ENCODE data around the gene PRM3. TPM values are rescaled to one million over a fixed set of nuclear protein-coding genes. Genes with fewer than 3 reads are reported as not detected.

PRM3 gene
- total and polyA plus RNA-seq, 8 donors = not detected

DNA sequence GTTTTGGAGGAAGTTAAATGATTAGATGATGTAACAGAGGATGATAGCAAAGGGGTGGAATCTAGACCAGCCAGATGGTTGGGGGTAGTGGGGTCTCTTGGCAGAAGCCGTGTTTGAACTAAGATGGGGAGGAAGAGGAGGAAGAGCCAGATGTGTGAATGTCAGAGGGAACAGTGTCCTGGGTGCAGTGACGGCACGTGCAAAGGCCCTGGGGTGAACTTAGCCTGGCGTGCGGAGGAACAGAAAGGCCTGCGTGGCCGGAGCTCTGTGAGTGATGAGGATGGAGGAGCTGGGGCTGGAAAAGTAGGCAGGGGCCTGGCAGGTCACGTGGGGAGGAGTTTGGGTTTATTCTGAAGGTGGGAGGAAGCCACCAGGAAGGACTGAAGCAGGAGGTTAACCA, 45.4 kb upstream of the PRM3 start:
- Histone ChIP-seq H3K27ac (no peak overlapping the region), H3K36me3 (no peaks in the 10 kb centered on the region), H3K4me1 (no peaks in the 10 kb centered on the region), H3K27me3 (no peaks in the 10 kb centered on the region), H3K9me3 (no peaks in the 10 kb centered on the region), H3K4me3 (no peak overlapping the region)
- intact Hi-C loops (cut with DNase I) = no loop called here
- FAIRE-seq (no peak), ATAC-seq (no peak), DNase-seq (no peak)
- TF ChIP-seq CTCF (IDR thresholded peaks at IDR 0.05) = no peak
- WGBS, 2 donors = 82 to 84% methylated on average over 8 of the region's 8 CpGs

DNA sequence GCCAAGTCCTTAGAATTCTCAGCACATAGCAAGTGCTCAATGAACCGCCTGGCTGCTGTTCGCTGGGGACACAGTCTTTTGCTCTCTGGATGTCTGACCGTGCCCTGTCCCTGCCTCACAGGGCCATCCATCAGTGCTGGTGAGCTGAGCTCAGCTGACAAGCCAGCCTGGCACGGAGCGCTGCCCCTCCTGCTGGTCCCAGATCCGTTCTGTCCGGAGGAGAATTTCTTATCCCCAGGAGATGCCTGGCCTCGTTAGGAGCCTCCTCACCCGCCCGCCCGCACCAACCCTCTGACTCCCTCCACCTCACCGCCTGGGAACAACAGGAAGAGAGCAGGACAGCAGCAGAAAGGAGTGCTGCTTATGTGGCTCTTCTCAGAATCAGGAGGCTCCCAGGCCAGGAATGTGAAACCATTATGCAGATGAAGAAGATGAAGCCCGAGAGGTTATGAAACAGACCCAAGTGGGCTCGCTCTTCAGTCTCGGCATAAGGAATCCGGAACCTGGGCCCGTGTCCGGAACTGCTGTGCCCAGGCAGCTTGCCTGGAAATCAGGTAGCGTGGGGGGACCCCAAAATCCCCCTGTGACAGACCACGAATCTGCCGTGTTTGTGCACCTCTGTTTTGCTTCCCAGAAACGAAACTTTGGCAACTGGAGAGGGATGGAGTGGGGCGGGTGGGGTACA, 43.0 kb upstream of the PRM3 start:
- ATAC-seq (no peak), FAIRE-seq (no peak), DNase-seq (no peak)
- 88 to 94% methylated on average over 23 of the region's 23 CpGs for WGBS, 2 donors
- intact Hi-C loops (cut with DNase I) = no loop called here
- no peak overlapping the region for H3K4me3 ChIP-seq
- H3K4me1 ChIP-seq = peaks cover 0 to 14% (median 6%) of the 10 kb centered on the region in 3 donors
- TF ChIP-seq CTCF (IDR thresholded peaks at IDR 0.05) = no peak
- no peaks in the 10 kb centered on the region for H3K36me3 ChIP-seq
- no peaks in the 10 kb centered on the region for H3K9me3 ChIP-seq
- H3K27me3 ChIP-seq = no peaks in the 10 kb centered on the region
- no peak overlapping the region for H3K27ac ChIP-seq

DNA sequence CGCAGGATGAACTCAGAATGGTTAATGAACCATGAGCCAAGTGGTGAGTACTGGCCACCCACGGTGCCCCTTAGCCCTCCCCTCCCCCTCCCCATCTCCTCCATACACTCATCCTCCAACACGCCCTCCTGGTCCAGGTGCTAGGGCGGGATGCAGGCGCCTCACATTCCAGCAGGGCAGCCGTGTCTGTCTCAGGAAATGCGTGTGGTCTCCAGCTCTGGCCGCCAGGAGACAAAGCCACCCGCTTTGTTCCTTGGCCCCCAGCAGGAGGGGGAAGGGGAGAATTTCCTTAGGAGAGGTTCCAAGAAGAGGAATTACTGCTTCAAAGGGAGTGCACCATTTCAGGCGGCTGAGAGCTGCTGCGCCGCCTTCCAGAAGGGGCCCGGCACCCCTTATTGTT, 42.1 kb upstream of the PRM3 start:
- Histone ChIP-seq H3K4me3 (no peak overlapping the region), H3K27ac (no peak overlapping the region), H3K4me1 (peaks cover 0 to 14% (median 6%) of the 10 kb centered on the region in 3 donors), H3K36me3 (no peaks in the 10 kb centered on the region), H3K9me3 (no peaks in the 10 kb centered on the region), H3K27me3 (no peaks in the 10 kb centered on the region)
- no peak for FAIRE-seq
- WGBS, 2 donors = 81 to 84% methylated on average over 13 of the region's 13 CpGs
- DNase-seq = no peak
- intact Hi-C loops (cut with DNase I) = no loop called here
- no peak for TF ChIP-seq CTCF (IDR thresholded peaks at IDR 0.05)
- ATAC-seq = no peak

DNA sequence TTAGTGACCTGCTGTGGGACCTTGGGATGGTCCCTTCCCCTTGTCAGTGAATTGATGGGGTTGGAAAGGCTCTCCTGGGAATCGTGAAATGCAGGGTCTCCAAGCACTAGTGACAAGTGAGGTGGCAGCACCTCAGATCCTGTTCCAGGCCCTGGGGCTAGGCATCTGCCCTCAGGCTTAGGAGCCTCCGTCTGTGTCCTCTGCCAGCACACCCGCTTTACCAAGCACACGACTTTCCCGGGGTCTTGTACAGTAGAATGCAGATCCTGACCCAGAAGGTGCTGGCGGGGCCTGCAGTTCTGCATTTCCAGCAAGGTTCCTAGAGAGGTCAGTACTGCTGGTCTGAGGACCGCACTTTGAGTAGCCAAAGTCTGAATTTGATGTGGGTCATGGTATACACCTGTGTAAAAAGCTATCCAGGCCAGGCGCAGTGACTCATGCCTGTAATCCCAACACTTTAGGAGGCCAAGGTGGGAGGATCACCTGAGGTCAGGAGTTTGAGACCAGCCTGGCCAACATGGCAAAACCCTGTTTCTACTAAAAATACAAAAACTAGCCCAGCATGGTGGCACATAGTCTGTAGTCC, 41.0 kb upstream of the PRM3 start:
- Histone ChIP-seq H3K4me3 (no peak overlapping the region), H3K27me3 (no peaks in the 10 kb centered on the region), H3K36me3 (no peaks in the 10 kb centered on the region), H3K9me3 (no peaks in the 10 kb centered on the region), H3K4me1 (peaks cover 0 to 14% (median 6%) of the 10 kb centered on the region in 3 donors), H3K27ac (no peak overlapping the region)
- FAIRE-seq (no peak), DNase-seq (no peak), ATAC-seq (no peak)
- intact Hi-C loops (cut with DNase I) = no loop called here
- TF ChIP-seq CTCF (IDR thresholded peaks at IDR 0.05) = no peak
- WGBS, 2 donors = 94% methylated on average over 8 of the region's 8 CpGs

All from pancreas (tissue), 10 donors.